ENCODE data around the gene CALHM5.

Gene CALHM5

DNA sequence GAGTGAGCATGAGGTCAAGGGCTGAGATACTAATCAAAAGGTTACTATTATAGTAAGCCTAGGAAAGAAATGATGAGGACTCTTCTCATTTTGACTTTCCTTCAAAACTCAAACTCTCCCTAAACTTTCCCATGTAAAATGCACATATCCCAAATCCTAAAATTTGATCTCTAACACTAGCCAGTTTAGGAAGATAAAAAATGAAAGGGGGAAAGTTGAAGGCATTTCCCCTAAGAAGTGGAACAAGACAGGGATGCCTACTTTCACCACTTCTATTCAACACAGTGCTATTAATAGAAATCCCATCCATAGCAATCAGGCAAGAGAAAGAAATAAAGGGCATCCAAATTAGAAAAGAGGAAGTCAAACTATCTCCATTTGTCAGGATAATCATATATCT lies 2.9 kb upstream of the CALHM5 start:
- DNase-seq, result no peak

DNA sequence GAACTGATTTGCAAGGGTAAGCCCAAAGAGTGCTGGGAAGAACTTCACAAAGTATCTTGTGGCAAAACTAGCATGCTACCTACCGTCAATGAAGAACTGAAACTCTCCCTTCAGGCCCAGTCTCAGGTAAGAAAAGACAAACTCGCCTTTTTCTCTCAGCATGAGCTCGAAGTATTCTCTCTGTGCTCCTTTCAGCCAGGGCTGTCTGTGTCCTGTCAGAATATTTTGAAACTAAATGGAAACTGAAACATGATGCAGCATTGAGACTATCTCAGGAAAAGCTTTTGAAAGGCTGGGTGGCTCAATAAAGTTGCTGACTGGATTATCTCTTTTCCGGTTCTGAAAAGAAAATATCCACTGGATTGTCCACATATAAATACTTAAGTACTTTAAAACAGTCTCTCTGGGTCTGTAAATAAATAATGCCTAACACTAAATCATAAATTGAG lies 696 bp downstream of the CALHM5 start:
- DNase-seq, result no peak

DNA sequence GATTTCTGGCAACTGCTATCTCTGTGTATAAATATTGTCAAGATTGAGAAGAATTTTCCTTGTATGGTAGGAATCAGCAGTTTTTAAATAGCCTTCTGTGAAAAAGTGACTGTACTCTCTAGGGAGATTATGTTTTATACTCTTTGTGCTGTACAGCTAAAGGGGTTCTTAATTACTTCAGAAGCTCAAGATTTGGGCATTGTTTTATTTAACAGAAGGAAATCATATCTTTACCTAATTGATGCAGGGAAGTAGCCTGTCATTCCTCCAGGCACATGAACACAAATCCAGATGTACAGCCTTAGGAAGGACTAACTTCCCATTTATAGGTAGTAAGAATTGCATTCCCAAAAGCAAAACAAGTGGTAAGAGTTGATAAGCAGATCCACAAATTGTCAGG lies 1.3 kb downstream of the CALHM5 start:
- no peak for DNase-seq

DNA sequence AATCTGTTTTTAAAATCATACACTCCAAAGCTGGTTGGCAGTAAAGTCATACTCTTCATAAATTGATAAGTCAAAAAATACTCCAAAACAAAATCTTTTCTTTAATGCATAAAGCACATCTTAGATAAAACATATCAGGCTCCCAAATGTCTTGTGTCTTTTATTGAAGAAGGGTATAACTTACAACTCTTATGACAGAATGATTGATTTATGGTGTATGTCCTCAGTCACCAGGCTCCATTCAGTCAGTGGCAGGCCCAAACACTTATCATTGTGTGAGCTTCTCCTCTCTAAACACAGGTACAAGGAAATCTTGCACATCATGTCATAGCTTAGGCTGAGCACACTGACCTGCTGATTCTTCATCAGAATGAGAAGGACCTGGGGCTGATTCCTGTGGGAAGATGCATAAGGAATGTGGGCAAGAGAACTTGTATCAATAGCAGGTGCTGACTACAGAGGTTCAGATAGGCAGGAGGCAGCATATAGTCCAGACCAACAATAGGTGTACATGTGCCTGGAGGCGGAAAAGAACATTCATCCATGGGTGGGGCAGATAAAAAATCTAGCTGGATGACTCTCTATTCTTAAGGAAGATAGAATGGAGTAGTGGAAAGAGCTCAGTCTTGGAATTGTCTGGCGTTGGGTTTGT lies 1.9 kb downstream of the CALHM5 start:
- no peak for DNase-seq

DNA sequence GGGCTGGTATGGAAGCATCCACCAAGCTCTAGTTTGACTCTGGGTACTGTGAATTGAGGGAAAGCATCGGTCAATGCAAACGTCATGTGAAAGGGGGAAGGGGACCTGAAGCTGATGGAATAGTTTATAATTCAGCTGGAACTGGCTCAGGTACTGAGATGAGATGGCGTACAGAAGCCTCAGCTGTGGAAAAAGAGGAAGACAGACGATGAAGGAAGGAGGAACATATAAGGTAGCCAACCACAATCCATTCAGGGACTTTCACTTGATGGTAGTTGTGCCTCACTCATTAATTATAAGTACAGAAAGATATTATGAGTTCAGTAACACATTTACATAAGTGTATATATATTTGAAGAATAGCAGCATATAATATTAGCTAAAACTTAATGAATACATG lies 2.7 kb downstream of the CALHM5 start:
- no peak for DNase-seq

DNA sequence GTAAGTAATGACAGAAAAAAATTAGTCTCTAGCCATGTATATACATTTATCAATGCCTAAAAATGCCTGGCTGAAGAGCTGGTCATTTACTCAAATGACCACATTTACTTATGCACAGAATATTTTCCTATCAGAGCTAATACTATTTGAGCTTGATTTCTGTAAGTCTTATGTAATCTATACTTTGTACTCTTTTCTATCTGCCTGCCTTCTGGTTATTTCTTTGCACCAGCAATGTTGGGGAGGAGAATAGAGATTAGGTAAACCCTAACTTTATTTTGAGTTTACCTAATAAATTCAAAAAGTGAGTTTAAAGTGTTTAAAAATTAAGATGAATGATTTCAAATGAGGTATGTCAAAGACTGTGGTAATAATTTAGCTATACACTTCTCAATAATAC lies 3.7 kb downstream of the CALHM5 start:
- DNase-seq, result no peak

DNA sequence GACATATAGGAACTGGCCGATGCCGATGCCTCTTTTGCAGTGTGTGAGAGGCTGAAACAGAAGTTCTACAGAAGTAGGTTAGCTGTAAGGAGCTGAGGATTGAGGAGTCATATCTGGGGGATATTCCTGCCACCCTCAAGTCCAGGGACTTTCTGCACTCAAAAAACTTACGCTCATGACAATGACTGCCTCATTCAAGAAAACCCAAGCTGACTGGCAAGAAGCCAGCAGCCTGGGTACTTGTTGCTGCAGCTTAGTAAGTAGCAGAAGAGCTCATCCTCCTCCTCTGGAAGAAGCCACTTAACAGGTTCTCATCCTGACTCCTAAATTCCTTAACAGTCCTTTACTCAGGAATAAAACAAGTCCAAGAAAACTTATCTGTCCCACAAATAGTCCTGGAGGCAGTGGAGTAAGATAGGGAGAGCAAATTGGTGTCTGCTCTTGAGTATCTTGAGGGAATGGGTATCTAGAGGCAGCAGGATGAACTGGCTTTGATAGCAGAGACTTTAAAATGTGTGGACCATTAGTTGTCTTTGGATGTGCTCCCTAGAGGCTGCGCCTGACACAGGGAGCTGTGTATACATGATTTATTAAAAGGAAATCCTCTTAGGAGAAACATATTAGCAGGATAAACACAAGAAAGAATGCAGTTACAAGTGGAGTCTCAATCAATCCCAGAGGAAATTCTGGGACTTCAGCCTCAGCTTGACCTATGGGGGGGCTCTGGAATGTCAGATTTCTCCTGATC lies 7.4 kb downstream of the CALHM5 start:
- DNase-seq, result no peak

DNA sequence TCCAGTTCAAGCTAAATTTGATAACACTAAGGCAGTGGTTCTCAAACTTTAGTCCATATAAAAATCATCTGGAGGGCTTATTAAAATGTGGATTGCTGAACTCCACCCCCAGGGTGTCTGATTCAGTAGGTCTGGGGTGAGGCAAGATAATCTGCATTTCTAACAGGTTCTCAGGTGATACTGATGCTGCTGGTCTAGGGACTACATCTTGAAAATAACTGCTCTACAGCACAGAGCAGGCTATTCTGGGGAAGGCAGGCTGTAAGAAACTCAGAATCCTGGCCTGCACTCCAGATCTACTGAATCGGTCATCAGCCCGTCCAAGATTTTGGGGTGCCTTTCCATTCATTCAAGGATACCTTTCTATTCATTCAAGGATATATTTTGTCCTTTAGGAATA lies 11.5 kb downstream of the CALHM5 start:
- DNase-seq, result no peak

DNA sequence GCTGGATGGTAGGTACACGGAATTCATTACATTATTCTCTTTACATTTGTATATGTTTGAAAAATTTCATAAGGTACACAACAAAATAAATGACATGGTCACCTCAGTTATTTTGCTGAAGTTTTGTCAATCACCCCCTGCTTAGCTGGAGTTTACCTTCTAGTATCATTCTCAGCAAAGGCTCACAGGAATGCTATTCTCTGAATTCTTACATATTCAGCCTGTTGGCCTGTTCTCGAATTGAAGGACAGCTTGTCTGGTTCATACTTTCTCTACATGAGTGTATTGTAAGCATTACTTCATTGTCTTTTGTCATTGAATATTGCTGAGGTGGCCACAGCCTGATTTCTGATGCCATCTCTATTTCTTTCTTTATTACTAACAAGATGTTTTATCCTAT lies 12.8 kb downstream of the CALHM5 start:
- DNase-seq, result no peak

DNA sequence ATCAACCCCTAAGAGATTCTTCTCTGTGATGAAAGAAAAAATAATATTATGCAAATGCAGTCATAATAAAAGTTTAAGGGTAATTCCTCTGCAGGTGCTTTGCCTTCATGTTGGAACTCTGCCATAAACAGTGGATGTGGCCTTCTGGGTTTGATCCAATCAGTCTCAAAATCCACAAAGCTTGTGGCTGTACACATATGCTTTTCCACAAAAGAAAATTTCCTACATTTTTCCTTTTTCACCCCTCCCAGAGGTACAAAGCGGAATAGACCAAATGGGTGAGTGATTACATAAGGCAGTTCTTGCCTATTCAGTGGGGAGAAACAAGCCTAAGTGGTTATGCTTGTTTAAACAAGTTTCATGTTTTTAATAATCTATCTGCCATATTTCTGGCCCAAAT lies 16.7 kb downstream of the CALHM5 start:
- DNase-seq, result peak; percentile 7 to 40

DNA sequence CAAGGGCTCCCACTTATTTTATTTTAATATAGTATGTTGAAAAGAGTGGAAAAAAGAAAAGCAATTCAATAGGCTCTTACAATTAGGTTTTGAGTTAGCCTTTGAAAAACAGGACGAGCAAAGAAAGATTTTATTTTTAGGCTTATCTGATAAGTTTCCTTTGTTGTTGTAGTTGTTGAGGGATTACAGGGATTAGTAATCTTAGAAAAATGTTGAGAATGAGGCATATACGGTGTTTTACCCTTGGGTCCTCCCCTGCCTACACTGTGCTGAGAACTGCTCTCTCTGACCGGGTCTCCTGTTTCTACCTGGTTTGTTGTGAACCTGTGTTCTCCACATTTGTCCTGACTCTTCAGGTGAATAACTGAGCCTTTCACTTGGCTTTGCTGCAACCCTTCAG lies 17.3 kb downstream of the CALHM5 start:
- no peak for DNase-seq

DNA sequence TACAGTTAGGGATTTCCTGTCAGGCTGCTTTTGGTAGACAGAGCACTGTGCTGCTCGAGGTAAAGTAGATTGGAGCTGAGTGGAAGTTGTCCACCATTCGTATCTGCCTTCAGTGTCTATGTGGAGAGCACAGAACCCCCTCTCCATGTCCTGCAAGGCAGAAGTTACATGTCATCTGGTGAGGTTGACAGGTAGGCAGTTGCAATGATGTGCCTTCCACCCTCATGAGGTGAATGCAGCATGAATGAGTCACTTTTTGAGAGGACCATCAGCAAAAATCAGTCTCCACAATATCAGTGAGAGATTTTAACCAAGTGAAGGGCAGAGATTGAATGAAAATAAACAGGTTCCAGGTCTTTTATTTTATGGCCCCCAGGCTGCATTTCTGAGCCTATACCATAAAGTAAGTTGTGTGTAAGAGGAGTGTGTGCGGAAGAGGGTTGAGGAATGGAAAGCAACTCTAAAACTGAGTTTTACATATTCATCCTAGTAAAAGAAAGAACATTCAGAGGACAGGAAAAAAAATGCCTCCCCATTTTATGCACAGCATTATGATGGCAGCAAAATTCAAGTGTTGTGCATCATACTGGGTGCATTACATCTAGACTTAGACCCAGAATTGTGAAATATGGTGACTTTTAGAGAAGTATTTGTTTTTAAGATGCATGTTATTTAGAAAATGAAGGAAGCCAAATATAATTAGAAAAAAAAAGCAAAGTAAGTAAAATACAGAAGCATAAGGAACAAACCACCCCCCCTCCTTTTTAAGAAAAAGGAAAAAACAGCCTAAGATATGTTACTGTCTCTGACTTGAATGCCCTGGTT lies 18.2 kb downstream of the CALHM5 start:
- no peak for DNase-seq

DNA sequence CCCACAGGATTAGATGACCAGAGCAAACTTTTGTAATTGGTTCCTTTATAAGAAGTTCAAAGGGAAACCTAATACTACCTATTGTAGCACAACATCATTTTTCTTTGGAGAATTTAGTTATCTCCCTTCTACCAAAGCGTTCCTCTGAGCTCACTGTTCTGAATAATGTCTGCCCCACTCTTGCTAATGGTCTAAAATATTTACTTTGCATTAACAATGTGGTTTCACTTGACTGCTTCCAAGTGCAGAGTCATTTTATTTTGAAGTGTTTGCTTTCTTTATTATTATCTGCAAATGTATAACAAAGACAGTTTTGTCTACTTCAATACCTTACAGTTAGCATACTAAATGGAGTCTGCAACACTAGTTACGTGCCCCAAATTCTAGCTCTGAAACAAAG lies 19.0 kb downstream of the CALHM5 start:
- peak; percentile 81 to 91 for DNase-seq

DNA sequence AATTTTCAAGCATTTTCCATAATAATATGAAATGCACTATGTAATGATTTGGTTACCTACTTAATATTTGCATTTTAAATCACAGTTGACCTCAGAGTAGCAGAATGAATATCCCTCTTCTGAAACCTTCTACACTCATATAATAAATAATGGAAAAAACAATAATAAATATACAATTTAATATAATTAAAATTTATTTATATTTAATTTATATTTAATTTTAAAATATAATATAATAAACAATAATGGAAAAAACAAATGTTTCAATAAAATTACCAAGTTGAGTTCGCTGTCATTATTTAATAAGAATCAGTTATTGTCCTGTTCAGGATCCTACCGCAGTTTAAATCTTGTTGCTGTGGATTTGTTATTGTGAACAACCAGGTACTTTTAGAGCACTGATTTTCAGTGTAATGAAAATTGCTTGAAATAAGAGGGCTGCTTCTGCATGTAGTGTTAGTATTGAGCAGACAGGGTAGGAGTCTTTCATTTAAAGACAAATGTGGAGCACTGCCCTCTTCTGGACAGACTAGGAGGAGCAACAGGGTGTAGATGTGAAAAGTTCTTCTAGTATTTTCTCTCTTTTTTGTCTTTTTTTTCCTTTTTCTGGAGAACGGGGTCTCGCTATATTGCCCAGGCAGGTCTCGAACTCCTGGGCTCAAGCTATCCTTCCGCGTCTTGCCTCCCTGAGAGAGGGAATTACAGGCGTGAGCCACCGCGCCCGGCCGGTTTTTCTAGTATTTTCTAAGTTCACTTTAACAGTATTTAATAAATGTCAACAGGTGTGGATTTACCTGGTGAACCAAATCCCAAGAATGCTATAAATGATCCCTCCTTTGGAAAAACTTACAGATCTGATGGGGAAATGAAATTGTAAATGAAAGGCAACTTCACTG lies 20.5 kb downstream of the CALHM5 start:
- DNase-seq, result peak; percentile 53 to 73

DNA sequence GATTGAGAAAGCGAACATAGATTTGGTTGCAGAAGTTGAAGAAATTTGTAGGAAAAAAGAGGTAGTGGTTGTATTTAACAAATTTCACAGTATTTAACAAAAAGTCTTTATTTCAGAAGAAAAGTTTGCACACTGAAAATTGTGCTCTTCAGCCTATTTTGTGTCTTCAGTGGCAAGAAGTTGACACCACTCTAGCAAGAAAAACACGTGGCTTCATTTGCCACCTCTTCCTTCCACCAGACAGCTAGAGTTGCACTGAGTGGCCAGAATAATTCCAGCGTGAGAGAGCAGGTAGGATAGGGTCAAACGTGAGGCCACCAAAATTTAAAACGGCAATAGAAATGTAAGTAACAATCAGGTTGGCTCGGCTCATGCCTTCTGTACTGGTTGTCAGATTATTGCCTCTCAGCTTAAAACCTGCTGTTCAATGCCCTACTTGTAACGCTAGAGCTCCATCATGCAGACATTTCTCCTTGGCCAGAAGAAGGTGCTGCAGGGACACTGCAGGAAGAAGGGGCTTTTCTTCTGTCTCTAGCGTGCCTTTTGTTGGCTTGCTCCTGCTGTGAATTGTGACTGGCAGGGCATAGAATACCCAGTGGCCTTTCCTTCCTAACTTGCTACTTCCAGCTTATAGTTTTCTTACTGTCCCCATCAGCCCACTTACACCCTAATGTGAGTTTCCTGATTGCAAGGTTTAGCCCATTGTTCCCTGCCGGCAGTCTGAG lies 22.0 kb downstream of the CALHM5 start:
- no peak for DNase-seq

DNA sequence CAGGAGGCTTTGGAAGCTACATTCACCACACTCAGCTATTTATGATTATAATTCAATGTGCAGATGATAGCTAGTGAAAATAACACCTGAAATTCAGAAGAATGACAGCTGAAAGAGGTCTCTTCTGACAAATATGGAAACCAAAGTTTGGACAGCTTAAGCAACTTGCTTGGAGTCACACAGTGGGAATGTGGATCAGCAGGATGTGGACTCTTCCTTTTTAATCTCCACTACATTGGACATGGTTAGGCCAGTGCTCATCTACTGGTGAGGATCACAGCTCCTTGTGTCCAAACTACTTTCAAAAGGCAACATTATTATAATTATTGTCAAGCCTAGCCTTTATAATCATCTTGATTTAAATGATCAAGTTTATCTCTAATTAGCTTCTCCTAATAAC lies 23.7 kb downstream of the CALHM5 start:
- no peak for DNase-seq

DNA sequence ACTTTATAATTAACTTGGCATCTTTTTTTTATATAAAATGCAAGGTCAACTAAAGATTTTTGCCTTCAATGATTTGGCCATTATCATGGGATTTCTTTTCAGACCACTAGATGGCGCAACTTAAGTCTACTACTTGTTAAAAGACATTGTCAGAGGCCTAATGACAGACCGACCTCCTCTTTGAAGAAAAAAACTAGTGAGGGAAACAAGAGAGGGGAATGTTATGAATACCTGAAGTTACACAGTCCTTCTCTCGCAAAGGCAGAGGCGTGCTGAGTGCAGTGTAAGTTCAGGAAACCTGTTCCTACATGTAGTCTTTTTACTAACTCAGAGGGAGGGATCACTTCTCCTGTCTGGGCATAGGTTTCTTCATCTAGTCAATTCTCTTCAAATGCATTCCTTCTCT lies 24.8 kb downstream of the CALHM5 start:
- peak; percentile 23 to 74 for DNase-seq

DNA sequence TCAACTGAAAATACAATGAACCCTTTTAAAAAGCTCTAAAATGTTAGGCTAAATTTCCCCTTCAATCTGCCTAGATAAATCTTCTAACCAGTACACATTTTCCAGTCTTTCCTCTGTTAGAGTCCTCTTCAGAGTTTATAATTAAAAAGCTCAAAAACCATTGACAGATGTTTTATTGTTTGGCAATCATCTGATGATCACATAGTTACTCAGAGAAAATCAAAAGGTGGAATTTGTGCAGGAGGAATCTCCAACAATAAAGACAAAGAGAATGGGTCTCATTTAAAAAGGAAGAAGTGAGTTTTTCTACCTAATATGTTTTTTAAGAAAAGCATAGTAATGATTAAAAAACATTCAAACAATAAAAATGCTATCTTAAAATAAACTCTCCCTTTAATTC lies 31.0 kb downstream of the CALHM5 start:
- no peak for DNase-seq

DNA sequence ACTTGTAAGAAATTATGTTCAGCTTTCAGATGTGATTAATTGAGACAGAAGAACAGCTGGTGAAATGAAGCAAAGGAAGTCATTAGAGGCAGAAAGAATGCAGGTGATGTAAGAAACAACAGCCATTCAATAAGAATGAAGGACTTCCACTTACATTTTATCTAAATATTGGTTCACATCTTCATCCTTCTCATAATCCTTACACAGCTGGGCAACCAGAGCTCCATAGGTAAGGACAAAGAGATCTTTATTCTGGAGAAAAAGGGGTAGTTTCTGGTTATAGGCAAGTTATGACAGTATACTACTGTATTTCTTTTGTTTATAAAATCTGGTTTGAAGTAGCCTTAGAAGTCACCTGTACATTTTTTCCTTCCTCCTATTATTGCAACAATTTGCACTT lies 31.7 kb downstream of the CALHM5 start:
- no peak for DNase-seq

DNA sequence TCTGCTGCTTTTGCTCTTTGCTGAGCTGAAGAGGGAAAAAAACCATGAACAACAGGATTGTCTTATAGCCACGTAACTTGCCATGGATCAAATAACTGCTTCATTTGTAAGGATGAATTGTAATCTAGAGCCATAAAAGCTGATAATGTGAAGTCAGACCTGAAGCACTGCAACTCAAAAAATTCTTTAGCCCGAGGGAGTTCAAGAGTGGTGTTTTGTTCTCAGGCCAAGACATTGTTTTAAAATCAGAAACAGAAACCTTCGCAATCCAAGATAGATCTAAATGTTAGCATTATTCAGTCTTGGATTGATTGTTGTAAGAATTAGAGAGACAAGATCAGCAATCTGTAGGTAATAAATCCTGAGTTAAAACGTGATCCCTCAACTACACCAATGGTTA lies 34.2 kb downstream of the CALHM5 start, which contains the start of gene TRAPPC3L:
Gene TRAPPC3L, minus strand, starts transcription at position 34 of the 400 bp plus-strand sequence. CDS start 170 bp downstream, outside the sequence.
- no peak for DNase-seq

DNA sequence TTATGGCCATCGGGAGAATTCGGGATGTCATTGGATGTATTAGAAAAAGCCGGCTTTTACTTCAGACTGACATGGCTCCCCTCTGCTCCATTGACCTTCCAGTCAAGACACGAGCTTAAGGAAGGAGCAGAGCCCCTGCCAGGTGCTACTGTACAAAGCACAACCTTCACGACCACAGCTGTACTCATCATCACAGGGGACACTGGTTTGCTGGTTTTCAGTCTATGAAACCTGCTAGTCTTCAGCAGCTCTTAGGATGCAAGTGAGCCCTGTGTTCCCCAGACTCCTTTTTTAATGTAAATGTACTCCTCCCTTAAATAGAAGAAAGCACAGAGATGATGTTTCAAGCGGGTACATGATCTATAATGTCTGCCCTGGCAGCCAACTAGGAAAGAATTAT lies 35.9 kb downstream of the CALHM5 start:
- no peak for DNase-seq

DNA sequence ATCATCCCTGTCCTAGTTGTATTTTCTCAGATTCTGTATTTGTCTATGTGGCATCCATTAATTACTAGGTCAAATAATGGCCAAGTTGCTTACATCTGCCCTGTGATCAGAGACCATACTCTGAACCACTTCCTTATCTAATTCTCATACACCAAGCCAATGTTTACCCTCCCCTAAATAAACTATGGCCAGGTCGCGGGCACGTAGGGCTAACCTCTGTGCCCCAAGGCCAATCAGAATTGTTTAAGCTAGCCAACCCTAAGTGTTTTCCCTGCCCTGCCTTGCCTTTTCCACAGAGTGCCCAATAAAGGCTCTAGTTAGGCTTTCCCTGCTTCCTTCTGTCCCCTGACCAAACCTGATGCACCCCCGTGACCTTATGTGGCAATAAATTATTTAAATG lies 39.4 kb downstream of the CALHM5 start:
- DNase-seq, result no peak
